Fibroblast of villous mesenchyme (primary cell): ENCODE data around the gene LRRC30. TPM values are rescaled to one million over a fixed set of nuclear protein-coding genes. Genes with fewer than 3 reads are reported as not detected.
"Not testable (repeated sequence)": the region's sequence is repeated elsewhere in the genome, so short reads cannot be mapped to it uniquely, and the experiment has no call there.

ENCODE experiments used
- DNase-seq: peaks from one replicate; pipeline ENCODE4 v3.0.0-alpha.2; 2010; ENCODE audit warnings: low read depth
- H3K4me3 ChIP-seq: 2 replicates; pipeline ENCODE4 v1.5.1; 2011; ENCODE audit warnings: low read depth, mild to moderate bottlenecking, low read length
- CTCF ChIP-seq: IDR thresholded peaks from 2 replicates; pipeline ENCODE4 v1.5.1; 2012; ENCODE audit warnings: low read depth, mild to moderate bottlenecking, low read length; ENCODE audit not compliant: insufficient read depth
- total RNA-seq: library from RNA; depleted of rRNA; stranded (reverse); fragments of >200 nt; gene quantifications from 2 replicates; pipeline ENCODE4 v1.2.3, GENCODE V29; 2012

Gene LRRC30
- total RNA-seq, 1 donor = not detected

- TF ChIP-seq CTCF = no peak
- DNase-seq = no peak
- no peak overlapping the region for H3K4me3 ChIP-seq
Measured at GRCh38 chr18:7198326-7198725, 32.6 kb upstream of the LRRC30 start.

- H3K4me3 ChIP-seq = no peak overlapping the region
- no peak for TF ChIP-seq CTCF
- no peak for DNase-seq
Measured at GRCh38 chr18:7201096-7201495, 29.8 kb upstream of the LRRC30 start.

GRCh38 chr18:7202169-7202568, 28.7 kb upstream of the LRRC30 start:
- no peak overlapping the region for H3K4me3 ChIP-seq
- no peak for TF ChIP-seq CTCF
- no peak for DNase-seq

- not testable (repeated sequence) for H3K4me3 ChIP-seq
Measured at GRCh38 chr18:7203601-7204000, 27.3 kb upstream of the LRRC30 start.

GRCh38 chr18:7205346-7205745, 25.5 kb upstream of the LRRC30 start:
- no peak for TF ChIP-seq CTCF
- no peak overlapping the region for H3K4me3 ChIP-seq
- DNase-seq = peak; percentile 76

More at GRCh38 chr18:7203601-7204000, 27.3 kb upstream of the LRRC30 start:
- DNase-seq = not testable (repeated sequence)

- TF ChIP-seq CTCF = no peak
- no peak for DNase-seq
- no peak overlapping the region for H3K4me3 ChIP-seq
Measured at GRCh38 chr18:7206217-7206616, 24.7 kb upstream of the LRRC30 start.

- TF ChIP-seq CTCF = no peak
- peak; percentile 13 for DNase-seq
- H3K4me3 ChIP-seq = no peak overlapping the region
Measured at GRCh38 chr18:7207366-7207915, 23.4 kb upstream of the LRRC30 start.
